ENCODE measurements around the gene ECEL1.

Gene ECEL1

GRCh38 chr2:232480201-232481190 lies 7.1 kb downstream of the ECEL1 start:
- Histone ChIP-seq H3K9ac (ENCODE audit: low read depth, low read length) (no peak overlapping the region), H3K9me3 (ENCODE audit: insufficient read depth, low read depth, low read length) (no peaks in the 10 kb centered on the region), H3K4me3 (ENCODE audit: low read length) (no peak overlapping the region), H3K27ac (ENCODE audit: low read depth, low read length) (no peak overlapping the region), H3K27me3 (ENCODE audit: insufficient read depth, low read length) (peaks cover 32% of the 10 kb centered on the region), H3K4me1 (ENCODE audit: insufficient read depth, low read length) (no peaks in the 10 kb centered on the region), H3K36me3 (ENCODE audit: insufficient read depth, low read length) (no peaks in the 10 kb centered on the region)
- 90% methylated on average over 25 of the region's 26 CpGs for WGBS

GRCh38 chr2:232479341-232480200 lies 8.1 kb downstream of the ECEL1 start:
- no peak overlapping the region for H3K9ac ChIP-seq (ENCODE audit: low read depth, low read length)
- no peak overlapping the region for H3K4me3 ChIP-seq (ENCODE audit: low read length)
- no peaks in the 10 kb centered on the region for H3K9me3 ChIP-seq (ENCODE audit: insufficient read depth, low read depth, low read length)
- no peaks in the 10 kb centered on the region for H3K36me3 ChIP-seq (ENCODE audit: insufficient read depth, low read length)
- H3K27me3 ChIP-seq (ENCODE audit: insufficient read depth, low read length): peaks cover 27% of the 10 kb centered on the region
- H3K4me1 ChIP-seq (ENCODE audit: insufficient read depth, low read length): no peaks in the 10 kb centered on the region
- 84% methylated on average over 21 of the region's 21 CpGs for WGBS
- H3K27ac ChIP-seq (ENCODE audit: low read depth, low read length): no peak overlapping the region

- H3K4me3 ChIP-seq (ENCODE audit: low read length): no peak overlapping the region
- H3K36me3 ChIP-seq (ENCODE audit: insufficient read depth, low read length): no peaks in the 10 kb centered on the region
- H3K27ac ChIP-seq (ENCODE audit: low read depth, low read length): no peak overlapping the region
- WGBS: 88% methylated on average over 19 of the region's 19 CpGs
- peaks cover 20% of the 10 kb centered on the region for H3K27me3 ChIP-seq (ENCODE audit: insufficient read depth, low read length)
- no peaks in the 10 kb centered on the region for H3K9me3 ChIP-seq (ENCODE audit: insufficient read depth, low read depth, low read length)
- no peak overlapping the region for H3K9ac ChIP-seq (ENCODE audit: low read depth, low read length)
- no peaks in the 10 kb centered on the region for H3K4me1 ChIP-seq (ENCODE audit: insufficient read depth, low read length)
Measured at GRCh38 chr2:232478571-232479340, 8.9 kb downstream of the ECEL1 start.

- H3K9me3 ChIP-seq (ENCODE audit: insufficient read depth, low read depth, low read length): no peaks in the 10 kb centered on the region
- no peak overlapping the region for H3K27ac ChIP-seq (ENCODE audit: low read depth, low read length)
- H3K36me3 ChIP-seq (ENCODE audit: insufficient read depth, low read length): no peaks in the 10 kb centered on the region
- WGBS: 91% methylated on average over 13 of the region's 13 CpGs
- H3K4me1 ChIP-seq (ENCODE audit: insufficient read depth, low read length): no peaks in the 10 kb centered on the region
- H3K9ac ChIP-seq (ENCODE audit: low read depth, low read length): no peak overlapping the region
- H3K27me3 ChIP-seq (ENCODE audit: insufficient read depth, low read length): peaks cover 12% of the 10 kb centered on the region
- H3K4me3 ChIP-seq (ENCODE audit: low read length): no peak overlapping the region
Measured at GRCh38 chr2:232477751-232478510, 9.7 kb downstream of the ECEL1 start.

GRCh38 chr2:232476791-232477190 lies 10.8 kb downstream of the ECEL1 start:
- H3K4me3 ChIP-seq (ENCODE audit: low read length): no peak overlapping the region
- no peak overlapping the region for H3K9ac ChIP-seq (ENCODE audit: low read depth, low read length)
- no peaks in the 10 kb centered on the region for H3K36me3 ChIP-seq (ENCODE audit: insufficient read depth, low read length)
- 95% methylated on average over 7 of the region's 7 CpGs for WGBS
- no peaks in the 10 kb centered on the region for H3K4me1 ChIP-seq (ENCODE audit: insufficient read depth, low read length)
- peaks cover 5% of the 10 kb centered on the region; the same call in 1 of the 2 replicates for H3K27me3 ChIP-seq (ENCODE audit: insufficient read depth, low read length)
- no peak overlapping the region for H3K27ac ChIP-seq (ENCODE audit: low read depth, low read length)
- no peaks in the 10 kb centered on the region for H3K9me3 ChIP-seq (ENCODE audit: insufficient read depth, low read depth, low read length)

GRCh38 chr2:232476045-232476444 lies 11.6 kb downstream of the ECEL1 start:
- Histone ChIP-seq H3K9ac (ENCODE audit: low read depth, low read length) (no peak overlapping the region), H3K27ac (ENCODE audit: low read depth, low read length) (no peak overlapping the region), H3K27me3 (ENCODE audit: insufficient read depth, low read length) (peaks cover 5% of the 10 kb centered on the region; the same call in 1 of the 2 replicates), H3K4me3 (ENCODE audit: low read length) (no peak overlapping the region), H3K9me3 (ENCODE audit: insufficient read depth, low read depth, low read length) (no peaks in the 10 kb centered on the region), H3K36me3 (ENCODE audit: insufficient read depth, low read length) (no peaks in the 10 kb centered on the region), H3K4me1 (ENCODE audit: insufficient read depth, low read length) (no peaks in the 10 kb centered on the region)
- 92% methylated on average over 2 of the region's 2 CpGs for WGBS

GRCh38 chr2:232473467-232473890 lies 14.2 kb downstream of the ECEL1 start:
- no peak overlapping the region for H3K9ac ChIP-seq (ENCODE audit: low read depth, low read length)
- H3K36me3 ChIP-seq (ENCODE audit: insufficient read depth, low read length): no peaks in the 10 kb centered on the region
- WGBS: 85% methylated on average over 6 of the region's 6 CpGs
- H3K4me1 ChIP-seq (ENCODE audit: insufficient read depth, low read length): no peaks in the 10 kb centered on the region
- peaks cover 8% of the 10 kb centered on the region for H3K27me3 ChIP-seq (ENCODE audit: insufficient read depth, low read length)
- H3K4me3 ChIP-seq (ENCODE audit: low read length): no peak overlapping the region
- H3K27ac ChIP-seq (ENCODE audit: low read depth, low read length): no peak overlapping the region
- no peaks in the 10 kb centered on the region for H3K9me3 ChIP-seq (ENCODE audit: insufficient read depth, low read depth, low read length)

- Histone ChIP-seq H3K4me3 (ENCODE audit: low read length) (no peak overlapping the region), H3K36me3 (ENCODE audit: insufficient read depth, low read length) (no peaks in the 10 kb centered on the region), H3K4me1 (ENCODE audit: insufficient read depth, low read length) (no peaks in the 10 kb centered on the region), H3K27me3 (ENCODE audit: insufficient read depth, low read length) (peaks cover 2% of the 10 kb centered on the region; the same call in 1 of the 2 replicates), H3K9me3 (ENCODE audit: insufficient read depth, low read depth, low read length) (no peaks in the 10 kb centered on the region), H3K27ac (ENCODE audit: low read depth, low read length) (no peak overlapping the region), H3K9ac (ENCODE audit: low read depth, low read length) (no peak overlapping the region)
- WGBS: 95% methylated on average over 6 of the region's 7 CpGs
Measured at GRCh38 chr2:232466221-232466620, 21.4 kb downstream of the ECEL1 start.

GRCh38 chr2:232465061-232465460 lies 22.6 kb downstream of the ECEL1 start:
- Histone ChIP-seq H3K27ac (ENCODE audit: low read depth, low read length) (no peak overlapping the region), H3K36me3 (ENCODE audit: insufficient read depth, low read length) (no peaks in the 10 kb centered on the region), H3K4me3 (ENCODE audit: low read length) (no peak overlapping the region), H3K4me1 (ENCODE audit: insufficient read depth, low read length) (no peaks in the 10 kb centered on the region), H3K9me3 (ENCODE audit: insufficient read depth, low read depth, low read length) (no peaks in the 10 kb centered on the region), H3K9ac (ENCODE audit: low read depth, low read length) (no peak overlapping the region), H3K27me3 (ENCODE audit: insufficient read depth, low read length) (no peaks in the 10 kb centered on the region)
- WGBS: 93% methylated on average over 6 of the region's 6 CpGs

GRCh38 chr2:232464544-232464885 lies 23.1 kb downstream of the ECEL1 start:
- no peak overlapping the region for H3K4me3 ChIP-seq (ENCODE audit: low read length)
- H3K36me3 ChIP-seq (ENCODE audit: insufficient read depth, low read length): no peaks in the 10 kb centered on the region
- no peaks in the 10 kb centered on the region for H3K9me3 ChIP-seq (ENCODE audit: insufficient read depth, low read depth, low read length)
- no peak overlapping the region for H3K27ac ChIP-seq (ENCODE audit: low read depth, low read length)
- no peaks in the 10 kb centered on the region for H3K4me1 ChIP-seq (ENCODE audit: insufficient read depth, low read length)
- no peaks in the 10 kb centered on the region for H3K27me3 ChIP-seq (ENCODE audit: insufficient read depth, low read length)
- no peak overlapping the region for H3K9ac ChIP-seq (ENCODE audit: low read depth, low read length)
- WGBS: 92% methylated on average over 3 of the region's 3 CpGs

Measured in HUES64 (cell line).